Left renal pelvis (tissue), 4 donors: ENCODE measurements around the gene ATP5F1C. TPM values are rescaled to one million over a fixed set of nuclear protein-coding genes. Genes with fewer than 3 reads are reported as not detected.
A peak's percentile ranks its signal among the peaks of the same experiment; 100 is the strongest.
"Not testable (repeated sequence)": the region's sequence is repeated elsewhere in the genome, so short reads cannot be mapped to it uniquely, and the experiment has no call there.

Experiments
- DNase-seq, 4 donors: peaks; one replicate each; pipeline ENCODE4 v3.0.0-alpha.2; 2013; ENCODE audit warnings: low read depth in 4 of 4, low spot score in 3 of 4
- polyA plus RNA-seq, 4 donors: library from polyadenylated mRNA; unstranded; fragments of 120-200 nt; gene quantifications; one replicate each; pipeline ENCODE4 v1.2.1, GENCODE V29; 2013; ENCODE audit not compliant: insufficient read length in 4 of 4

ATP5F1C gene
- polyA plus RNA-seq, 4 donors = 193 to 405 (median 373) TPM

DNA sequence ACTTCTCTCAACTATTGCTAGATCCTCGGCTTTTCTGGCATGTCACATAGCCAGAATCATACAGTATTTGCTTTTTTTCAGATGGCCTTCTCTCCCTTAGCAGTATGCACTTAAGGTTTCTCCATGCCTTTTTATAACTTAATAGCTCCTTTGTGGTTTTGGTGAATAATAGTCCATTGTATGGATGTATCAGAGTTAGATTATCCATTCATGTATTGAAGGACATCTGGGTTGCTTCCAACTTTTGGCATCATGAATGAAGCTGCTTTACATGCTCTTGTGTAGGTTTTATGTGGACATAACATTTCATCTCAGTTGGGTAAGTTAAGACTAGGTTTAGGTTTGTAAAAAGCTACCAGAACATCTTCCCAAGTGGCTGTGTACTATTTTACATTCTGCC lies 4.6 kb downstream of the ATP5F1C start:
- DNase-seq = no peak

DNA sequence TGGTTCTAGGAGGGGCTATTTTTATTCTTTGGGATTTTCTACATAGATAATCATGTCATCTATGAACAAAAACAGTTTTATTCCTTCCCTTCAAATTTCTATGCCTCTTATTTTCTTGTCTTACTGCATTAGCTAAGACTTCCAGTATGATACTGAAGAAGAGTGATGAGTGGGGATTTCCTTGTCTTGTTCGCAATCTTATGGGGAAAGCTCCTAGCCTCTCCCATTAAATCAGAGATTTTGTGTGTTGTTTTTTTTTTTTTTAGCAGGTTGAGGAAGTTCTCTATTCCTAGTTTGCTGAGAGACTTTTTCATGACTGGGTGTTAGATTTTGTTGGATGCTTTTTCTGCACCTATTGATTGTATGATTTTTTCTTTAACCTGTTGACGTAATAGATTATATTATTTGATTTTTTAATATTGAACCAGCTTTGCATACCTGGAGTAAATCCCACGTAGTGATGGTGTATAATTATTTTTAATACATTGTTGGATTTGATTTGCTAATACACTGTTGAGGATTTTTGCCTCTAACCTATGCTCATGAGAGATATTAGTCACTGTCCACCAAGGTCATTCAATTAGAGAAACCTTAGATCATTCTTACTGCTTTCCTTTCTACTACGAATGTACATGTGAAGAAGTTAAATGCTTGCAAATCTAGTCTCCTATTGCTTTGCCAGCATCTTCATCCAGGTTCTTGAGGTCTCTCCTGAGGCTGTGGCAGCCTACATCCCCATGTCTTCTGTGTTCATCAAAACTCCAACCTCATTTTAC lies 6.5 kb downstream of the ATP5F1C start:
- no peak for DNase-seq

DNA sequence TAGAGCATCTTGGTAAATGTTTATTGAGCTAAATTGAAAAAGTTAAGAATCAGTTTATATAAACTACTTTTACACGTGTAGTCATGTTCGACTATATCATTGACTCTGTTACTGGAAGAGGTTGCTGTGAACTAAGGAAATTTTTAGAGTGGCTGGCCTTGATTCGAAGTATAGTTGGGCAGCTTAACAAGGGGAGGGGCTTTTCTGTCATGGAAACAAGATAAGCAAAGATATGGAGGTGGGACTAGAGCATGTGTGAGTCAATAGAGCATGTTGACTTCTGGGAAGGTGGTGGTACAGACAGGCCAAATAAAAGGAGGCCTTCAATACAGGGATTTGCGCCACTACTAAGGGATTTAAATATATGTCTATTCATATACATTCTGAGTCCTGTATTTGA lies 7.6 kb downstream of the ATP5F1C start:
- DNase-seq = no peak

DNA sequence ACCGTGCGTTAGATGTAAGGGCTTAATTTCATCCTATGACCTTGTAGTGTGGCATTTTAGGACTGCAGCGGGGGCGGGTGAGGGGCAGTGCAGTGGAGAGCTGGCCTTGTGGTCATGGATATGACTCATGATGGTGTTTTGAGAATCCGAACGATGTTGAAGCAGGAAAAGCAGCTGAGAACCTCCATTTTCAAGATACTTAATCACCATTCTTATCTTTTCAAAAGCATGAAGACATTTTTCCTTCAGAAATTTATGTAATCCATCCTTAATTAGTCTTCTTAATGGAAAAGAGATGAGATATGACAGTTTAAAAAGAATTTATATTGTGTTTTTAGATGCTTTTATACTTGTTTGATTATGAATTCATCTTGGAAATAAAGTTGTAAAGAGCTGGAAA lies 9.6 kb downstream of the ATP5F1C start:
- DNase-seq = no peak

DNA sequence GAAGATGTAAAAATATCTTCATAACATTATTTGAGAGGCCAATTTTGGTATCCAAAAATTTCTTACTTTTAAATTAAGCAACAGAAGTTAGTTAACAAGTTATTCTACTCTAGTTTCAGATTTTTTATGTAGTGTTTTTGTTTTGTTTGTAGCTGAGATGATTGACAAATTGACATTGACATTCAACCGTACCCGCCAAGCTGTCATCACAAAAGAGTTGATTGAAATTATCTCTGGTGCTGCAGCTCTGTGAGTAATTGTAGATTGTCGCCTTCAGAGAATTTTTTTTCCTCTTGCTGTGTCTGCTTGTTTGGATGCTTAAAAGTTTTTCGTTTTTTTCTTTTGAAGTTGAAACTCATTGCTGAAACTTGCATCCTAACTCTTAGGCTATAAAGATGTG lies 14.6 kb downstream of the ATP5F1C start:
- no peak for DNase-seq

DNA sequence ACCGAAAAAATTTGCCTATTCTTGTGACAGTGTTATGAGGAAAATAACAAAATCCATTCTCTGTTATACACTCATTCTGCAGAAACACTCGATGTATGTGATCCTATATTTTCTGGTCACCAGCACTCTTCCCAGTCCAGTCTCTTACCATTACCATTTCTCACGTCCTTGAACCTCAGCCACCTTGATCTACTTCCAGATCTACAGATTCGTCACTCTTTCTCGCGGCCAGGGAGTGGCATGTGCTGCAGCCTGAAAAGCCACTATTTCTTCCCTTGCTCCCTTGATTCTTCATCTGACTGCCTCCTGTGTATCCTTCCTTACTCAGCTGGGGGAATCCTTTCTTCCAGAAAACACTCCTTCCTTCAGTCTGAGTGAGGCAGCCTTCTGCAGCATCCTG lies 16.2 kb downstream of the ATP5F1C start:
- DNase-seq = no peak

DNA sequence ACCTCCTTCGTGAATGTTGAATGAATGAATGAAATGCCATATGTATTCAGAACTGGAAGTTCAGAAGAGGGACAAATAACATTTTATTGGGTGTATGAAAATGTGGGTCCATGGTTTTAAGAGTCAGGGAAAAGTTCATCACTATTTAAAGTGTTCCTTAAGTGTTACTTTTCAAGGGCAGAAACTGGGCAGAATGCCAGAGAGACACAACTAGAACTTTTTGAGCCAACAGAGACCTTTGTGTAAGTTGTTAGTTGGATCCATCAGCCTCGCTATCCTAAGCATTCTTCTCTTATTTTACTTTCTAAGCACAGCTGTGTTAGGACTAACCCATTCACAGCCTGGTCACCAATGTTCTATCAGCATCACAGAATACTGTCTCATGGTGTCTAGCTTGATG lies 16.8 kb downstream of the ATP5F1C start:
- no peak for DNase-seq

DNA sequence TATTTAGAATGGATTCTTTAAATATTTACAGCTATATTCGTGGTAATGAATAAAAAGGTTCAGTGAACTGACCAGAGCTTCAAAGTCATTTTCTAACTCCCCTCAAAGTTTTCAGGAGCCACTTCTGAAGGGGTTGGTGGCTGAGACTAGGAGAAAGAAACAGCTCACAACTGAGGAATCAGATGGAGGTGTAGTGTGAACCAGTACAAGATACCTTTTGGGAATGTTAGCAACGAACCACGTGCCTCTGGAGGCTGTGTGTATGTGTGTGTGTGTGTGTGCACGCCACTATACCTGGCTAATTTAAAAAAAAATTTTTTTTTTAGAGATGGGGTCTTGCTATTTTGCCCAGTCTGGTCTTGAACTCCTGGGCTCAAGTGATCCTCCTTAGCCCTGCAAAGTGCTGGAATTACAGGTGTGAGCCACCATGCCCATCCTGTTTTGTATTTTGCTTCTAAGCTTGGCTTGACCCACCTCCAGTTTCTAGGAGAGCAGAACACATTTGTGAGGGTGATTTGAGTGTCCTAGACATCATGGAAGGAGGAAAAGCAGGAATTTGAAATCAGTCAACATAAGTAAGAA lies 20.8 kb downstream of the ATP5F1C start:
- no peak for DNase-seq

DNA sequence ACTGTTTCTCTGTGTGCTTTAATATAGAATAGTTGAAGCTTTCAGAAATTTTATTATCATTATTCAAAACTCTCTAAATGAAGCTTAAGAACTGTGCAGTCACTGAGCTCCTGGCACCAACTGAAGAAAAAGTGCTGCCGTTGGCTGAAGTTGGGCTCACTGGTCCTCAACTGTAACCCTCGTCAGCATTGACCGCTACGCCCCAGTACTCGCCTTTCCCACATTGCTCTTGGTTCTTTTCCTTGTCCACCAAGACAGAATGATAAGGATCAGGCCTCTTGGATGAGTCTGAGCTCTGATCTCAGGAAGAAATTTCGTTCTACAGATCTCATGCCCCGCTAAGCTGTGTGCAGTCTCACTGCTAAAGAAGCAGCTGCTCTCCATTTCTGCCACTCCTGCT lies 22.5 kb downstream of the ATP5F1C start:
- no peak for DNase-seq

DNA sequence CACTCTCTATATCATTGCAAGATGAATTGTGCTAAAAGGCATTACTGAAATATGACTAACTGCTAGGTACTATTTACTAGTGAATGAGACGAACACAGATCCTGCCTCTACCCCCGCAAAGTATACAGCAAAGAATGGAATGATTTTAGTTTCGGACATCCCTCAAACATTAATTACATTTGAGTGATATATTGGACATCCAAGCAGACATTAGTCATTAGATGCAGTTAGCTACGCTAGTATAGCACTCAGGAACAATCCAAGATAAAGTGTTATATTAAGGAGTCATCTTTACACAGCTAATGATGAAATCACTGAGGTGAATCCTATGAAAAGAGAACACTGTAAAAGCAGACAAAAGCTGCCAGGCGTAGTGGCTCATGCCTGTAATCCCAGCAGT lies 23.0 kb downstream of the ATP5F1C start:
- no peak for DNase-seq

DNA sequence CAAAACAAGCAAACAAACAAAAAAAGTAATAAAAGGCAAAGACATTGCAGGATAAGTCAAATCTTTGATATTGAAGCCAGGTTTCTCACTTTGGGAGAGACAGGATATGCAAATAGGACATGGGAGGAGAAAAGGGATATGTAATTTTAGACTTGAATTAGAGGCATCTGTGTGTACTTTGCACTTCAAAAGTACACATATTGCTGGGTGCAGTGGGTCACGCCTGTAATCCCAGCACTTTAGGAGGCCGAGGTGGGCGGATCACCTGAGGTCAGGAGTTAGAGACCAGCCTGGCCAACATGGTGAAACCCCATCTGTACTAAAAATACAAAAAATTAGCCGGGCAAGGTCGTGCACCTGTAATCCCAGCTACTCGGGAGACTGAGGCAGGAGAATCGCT lies 23.8 kb downstream of the ATP5F1C start:
- DNase-seq = not testable (repeated sequence)

DNA sequence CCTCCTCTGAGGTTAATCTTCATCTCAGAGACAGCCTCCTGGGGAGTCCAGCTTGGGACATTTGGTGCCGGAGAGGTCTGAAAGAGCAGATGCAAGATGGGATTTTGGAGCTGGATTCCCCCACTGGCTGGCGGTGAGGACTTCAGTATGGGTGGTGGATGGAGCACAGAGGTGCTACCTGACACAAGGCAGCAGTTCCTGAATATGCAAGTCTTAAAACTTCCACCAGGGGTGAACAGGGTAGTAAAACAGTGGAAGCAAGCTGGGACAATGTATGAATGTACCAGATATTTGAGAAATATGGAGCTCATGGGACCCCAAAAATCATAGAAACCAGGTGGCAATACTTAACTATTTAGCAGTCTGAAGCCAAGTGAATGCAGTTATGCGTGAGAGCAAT lies 25.5 kb downstream of the ATP5F1C start:
- DNase-seq = no peak

DNA sequence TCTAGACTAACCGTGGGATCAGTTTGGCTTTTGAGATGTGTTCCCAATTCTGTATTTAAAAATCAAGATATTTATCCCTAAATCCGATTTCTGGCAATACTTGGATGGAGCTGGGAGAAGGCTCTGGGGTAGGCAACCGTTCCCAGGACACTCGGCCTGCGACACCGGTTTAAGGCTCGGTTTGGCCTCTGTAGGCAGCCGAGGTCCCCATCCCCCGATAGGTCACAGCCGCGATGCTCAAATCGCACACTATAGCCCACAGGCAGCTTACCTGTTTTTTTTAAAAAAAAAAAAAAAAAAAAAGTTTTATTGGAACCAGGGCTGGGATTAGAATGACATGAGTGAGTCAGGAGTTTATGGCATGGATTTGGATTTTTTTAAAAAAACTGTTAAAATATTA lies 29.6 kb downstream of the ATP5F1C start:
- no peak for DNase-seq

DNA sequence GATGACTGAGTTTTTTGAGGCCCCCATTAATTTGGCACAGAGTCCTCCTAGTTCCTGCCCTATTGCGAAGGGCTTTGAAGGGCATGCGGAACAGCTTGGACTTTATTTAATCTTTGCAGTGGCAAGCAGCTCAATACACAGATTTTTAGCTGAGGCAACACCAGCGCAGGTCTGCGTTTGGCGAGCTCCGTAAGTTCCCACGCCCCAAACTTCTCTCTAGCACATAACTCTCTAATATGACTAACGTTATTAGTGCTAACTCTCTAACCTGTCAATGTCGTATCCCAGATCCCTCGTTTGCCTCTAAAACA lies 30.0 kb downstream of the ATP5F1C start:
- DNase-seq = no peak

DNA sequence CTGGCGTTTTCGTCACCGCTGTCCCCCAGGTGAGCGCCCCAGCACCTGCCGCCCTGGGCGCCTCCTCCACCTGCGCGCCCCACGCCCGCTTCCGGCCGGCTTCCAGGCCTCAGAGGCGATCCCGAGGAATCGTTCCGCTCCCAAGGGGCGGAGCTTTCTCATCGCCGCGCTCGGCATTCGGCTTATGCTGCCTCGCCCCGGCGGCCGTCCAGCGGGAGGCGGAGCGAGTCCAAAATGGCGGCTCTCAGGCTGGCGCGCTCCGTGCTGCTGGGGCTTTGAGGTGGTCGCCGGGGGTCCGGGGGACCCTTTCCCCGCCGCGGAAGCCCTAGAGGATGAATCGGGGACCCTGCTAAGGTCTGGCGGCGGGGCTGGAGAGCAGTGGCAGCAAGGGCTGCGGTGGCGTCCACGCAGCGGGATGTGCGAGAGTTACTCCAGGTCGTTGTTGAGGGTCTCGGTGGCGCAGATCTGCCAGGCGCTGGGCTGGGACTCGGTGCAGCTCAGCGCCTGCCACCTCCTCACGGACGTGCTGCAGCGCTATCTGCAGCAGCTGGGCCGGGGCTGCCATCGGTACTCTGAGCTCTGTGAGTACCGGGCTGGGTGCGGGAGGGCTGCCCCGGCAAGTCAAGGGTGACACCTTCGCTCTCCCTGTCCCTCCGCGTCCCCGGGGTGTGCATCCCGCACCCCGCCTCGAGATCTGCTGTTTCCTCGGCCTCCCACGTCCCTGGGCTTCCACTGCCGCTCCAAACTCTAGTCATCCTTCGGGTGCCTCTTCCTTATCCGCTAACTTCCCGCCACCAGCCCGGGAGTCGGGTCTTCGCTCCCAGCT lies 30.5 kb downstream of the ATP5F1C start, which contains the start of gene TAF3:
Gene TAF3, plus strand, starts transcription at position 211 of the 826 bp plus-strand sequence. Its CDS starts 205 bp downstream, at position 416.
- peak; percentile 71 to 87 (median 80) for DNase-seq

DNA sequence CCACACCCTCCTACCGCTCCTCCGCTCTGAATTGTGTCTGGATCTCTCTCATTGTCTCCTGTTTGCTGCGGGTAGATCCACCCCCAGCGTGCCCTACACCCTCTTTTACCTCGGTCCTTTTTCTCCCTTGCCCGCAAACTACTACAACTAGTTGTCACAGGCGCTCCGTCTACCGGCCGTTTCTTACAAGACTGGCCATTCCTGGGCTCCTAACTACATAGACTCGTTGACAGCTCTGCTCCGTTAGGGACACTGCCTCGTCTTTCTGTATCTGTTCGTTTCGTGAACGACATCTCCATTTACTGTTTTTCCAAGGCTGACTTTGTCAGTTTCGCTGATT lies 31.1 kb downstream of the ATP5F1C start:
- DNase-seq = peak in 1 of 4 donors; percentile 20

DNA sequence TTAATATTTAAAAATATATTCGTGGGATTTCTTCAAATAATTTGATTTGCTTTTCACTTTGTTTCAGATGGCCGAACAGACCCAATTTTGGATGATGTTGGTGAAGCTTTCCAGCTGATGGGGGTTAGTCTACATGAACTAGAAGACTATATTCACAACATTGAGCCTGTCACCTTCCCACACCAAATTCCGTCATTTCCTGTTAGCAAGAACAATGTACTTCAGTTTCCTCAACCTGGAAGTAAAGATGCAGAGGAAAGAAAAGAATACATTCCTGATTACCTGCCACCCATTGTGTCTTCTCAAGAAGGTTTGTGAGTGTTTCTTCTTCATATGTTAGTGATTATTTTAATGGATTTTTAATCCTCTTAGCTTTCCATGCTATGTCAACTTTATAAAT lies 36.3 kb downstream of the ATP5F1C start:
- DNase-seq = no peak

DNA sequence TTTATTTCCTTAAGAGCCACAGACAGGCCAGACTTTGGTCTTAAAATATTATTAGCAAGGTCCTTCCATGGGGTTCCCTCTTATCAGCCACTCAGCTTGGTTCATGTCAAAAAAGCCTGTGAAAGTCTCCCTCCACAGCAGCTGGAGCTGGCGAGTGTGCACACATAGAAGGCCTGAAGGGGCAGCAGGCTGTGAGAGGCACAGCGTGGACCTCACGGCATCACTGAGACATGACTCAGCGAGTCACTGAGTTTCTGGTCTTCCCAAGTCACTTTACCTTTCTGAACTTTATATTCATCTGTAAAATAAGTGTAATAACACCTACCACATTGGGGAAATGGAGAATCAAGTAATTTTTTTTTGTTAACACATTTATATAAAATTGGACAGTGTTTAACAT lies 39.0 kb downstream of the ATP5F1C start:
- no peak for DNase-seq

DNA sequence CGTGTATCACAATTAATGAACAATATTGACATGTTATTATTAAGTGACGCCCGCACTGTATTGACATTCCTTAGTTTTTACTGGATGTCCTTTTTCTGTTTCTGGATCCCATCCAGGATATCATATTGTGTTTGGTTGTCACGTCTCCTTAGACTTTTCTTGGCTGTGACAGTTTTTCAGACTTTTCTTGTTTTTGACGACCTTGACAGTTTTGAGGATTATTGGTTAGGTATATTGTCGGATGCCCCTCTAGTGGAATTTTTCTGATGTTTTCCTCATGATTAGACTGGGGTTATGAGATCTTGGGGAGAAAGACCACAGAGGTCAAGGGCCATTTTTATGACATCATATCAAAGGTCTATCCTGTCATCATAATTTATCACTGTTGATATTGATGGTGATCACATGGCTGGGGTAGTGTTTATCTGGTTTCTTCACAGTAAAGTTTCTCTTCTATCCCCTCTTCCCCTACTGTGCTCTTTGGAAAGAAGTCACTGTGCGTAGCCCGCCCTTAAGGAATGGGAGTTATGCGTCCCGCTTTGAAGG lies 41.4 kb downstream of the ATP5F1C start:
- DNase-seq = no peak

DNA sequence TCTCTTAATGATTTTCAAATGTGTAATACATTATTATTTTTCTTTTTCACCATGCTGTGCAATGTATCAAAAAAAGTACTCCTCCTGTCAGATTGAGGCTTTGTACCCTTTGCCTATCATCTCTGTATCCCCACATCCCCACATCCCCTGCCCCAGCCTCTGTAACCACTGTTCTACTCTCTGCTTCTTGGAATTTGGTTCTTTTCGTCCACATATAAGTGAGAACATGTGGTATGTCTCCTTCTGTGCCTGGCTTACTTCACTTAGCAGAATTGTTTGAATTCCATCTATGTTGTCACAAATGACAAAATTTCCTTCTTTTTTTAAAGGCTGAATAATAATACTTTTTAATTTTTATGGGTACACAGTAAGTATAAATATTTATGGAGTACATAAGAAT lies 44.1 kb downstream of the ATP5F1C start:
- DNase-seq = no peak

DNA sequence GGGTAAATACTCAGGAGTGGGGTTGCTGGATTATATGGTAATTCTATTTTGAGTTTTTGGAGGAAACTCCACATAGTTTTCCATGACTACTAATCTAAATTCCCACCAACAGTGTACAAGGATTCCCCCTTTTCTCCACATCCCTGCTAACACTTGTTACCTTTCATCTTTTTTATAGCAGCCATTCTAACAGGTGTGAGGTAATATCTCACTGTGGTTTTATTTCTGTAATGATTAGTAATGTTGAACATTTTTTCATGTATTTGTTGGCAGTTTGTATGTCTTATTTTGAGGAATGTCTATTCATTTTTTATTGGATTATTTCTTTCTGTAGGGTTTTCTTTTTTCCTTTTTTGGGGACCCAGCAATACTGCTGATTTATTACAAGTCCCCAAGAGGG lies 45.2 kb downstream of the ATP5F1C start:
- no peak for DNase-seq

DNA sequence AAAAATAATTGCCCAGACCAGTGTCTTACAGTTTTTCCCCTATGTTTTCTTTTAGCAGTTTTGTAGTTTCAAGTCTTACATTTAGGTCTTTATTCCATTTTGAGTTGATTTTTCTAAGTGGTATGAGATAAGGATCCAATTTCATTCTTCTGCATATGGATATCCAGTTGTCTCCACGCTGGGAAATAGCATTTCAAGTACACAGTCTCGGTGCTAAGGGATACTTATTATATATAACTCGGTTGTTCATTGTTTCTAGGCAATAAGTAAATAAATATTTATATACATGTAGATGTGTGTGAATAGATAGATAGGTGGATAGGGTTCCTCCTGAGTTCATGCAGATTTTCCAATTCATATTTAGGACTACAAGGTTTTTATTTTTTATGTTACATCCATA lies 46.3 kb downstream of the ATP5F1C start:
- no peak for DNase-seq
